H1 (cell line): Measurements from ENCODE around the gene MEGF11. TPM values are rescaled to one million over a fixed set of nuclear protein-coding genes. Genes with fewer than 3 reads are reported as not detected.

Experiments
- E2F6 ChIP-seq: IDR thresholded peaks from 2 replicates; pipeline ENCODE4 v1.6.1; 2012; ENCODE audit warnings: inconsistent platforms
- EGR1 ChIP-seq: IDR thresholded peaks from 2 replicates; pipeline ENCODE4 v1.6.1; 2011; ENCODE audit warnings: low read depth, low read length, borderline replicate concordance
- NRF1 ChIP-seq: IDR thresholded peaks from 2 replicates; pipeline ENCODE4 v1.6.1; 2011; ENCODE audit warnings: mild to moderate bottlenecking, low read depth, low read length, improper control_type of control experiment
- RBBP5 ChIP-seq: IDR thresholded peaks from 2 replicates; pipeline ENCODE4 v1.7.1; 2012; ENCODE audit warnings: low read depth, mild to moderate bottlenecking, inconsistent platforms, low read length, moderate library complexity, borderline replicate concordance
- SAP30 ChIP-seq: fragments of 300-600 bp; sonication (generic); IDR thresholded peaks from 2 replicates; pipeline ENCODE4 v1.7.1; 2012; ENCODE audit warnings: low read length, moderate library complexity, mild to moderate bottlenecking, inconsistent platforms; ENCODE audit not compliant: insufficient read depth, insufficient replicate concordance
- SIRT6 ChIP-seq: IDR thresholded peaks from one replicate; pipeline ENCODE4 v1.7.1; 2012; ENCODE audit warnings: low read length, inconsistent platforms
- polyA plus RNA-seq, 7 experiments: library from polyadenylated mRNA; depleted of rRNA in 3 of 7; stranded (reverse) in 5 of 7; unstranded in 2 of 7; fragments of >200 nt in 5 of 7; fragments of 200-250 nt in 2 of 7; gene quantifications; 1 replicate in 5 of 7; 2 replicates in 1 of 7; 4 replicates in 1 of 7; pipeline versions ENCODE4 v1.2.1 to v1.2.3, GENCODE V29; 2011 to 2013; ENCODE audit warnings: missing spikeins in 2 of 7, mixed read lengths in 2 of 7
- total RNA-seq: library from RNA; stranded (reverse); fragmentation: NEBNext Ultra II Directional; extraction: Animal tissue kit (Norgen Biotek cat#: 25700); gene quantifications from 2 replicates; pipeline ENCODE4 v1.2.1, GENCODE V29; 2021
- TF ChIP-seq, protein P1 (sequence below): IDR thresholded peaks from 2 replicates; pipeline ENCODE4 v1.6.1; 2012; ENCODE audit warnings: low read length, inconsistent platforms

Gene MEGF11
- total and polyA plus RNA-seq, 2 of the 8 experiments (the other 6 are each of a cell fraction or from before 2014, with no cell fraction given), result 4.4 to 4.8 TPM

GRCh38 chr15:65902373-65902772 is 351.2 kb downstream of the MEGF11 start (continued):
- TF ChIP-seq, protein P1, sequence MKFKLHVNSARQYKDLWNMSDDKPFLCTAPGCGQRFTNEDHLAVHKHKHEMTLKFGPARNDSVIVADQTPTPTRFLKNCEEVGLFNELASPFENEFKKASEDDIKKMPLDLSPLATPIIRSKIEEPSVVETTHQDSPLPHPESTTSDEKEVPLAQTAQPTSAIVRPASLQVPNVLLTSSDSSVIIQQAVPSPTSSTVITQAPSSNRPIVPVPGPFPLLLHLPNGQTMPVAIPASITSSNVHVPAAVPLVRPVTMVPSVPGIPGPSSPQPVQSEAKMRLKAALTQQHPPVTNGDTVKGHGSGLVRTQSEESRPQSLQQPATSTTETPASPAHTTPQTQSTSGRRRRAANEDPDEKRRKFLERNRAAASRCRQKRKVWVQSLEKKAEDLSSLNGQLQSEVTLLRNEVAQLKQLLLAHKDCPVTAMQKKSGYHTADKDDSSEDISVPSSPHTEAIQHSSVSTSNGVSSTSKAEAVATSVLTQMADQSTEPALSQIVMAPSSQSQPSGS, result no peak
- TF ChIP-seq SAP30 (no peak), EGR1 (no peak), SIRT6 (no peak), E2F6 (no peak), NRF1 (no peak), RBBP5 (no peak)
